Central memory CD8-positive, alpha-beta T cell (primary cell): Measurements from ENCODE around the gene FBXW8.
A peak's percentile ranks its signal among the peaks of the same experiment; 100 is the strongest.

Source experiments
- ATAC-seq: fragments of 150-1000 bp; cut with Tn5 transposase; replicated peaks from 2 replicates; pipeline ENCODE4 v1.10.0; 2022; ENCODE audit warnings: mild to moderate bottlenecking, moderate FRiP score, moderate number of reproducible peaks; ENCODE audit not compliant: poor library complexity, severe bottlenecking; ENCODE audit errors: extremely low read depth
- DNase-seq, 2 donors: peaks; one replicate each; pipeline ENCODE4 v3.0.0; 2021; ENCODE audit warnings: low spot score in 2 of 2
- H3K27ac Mint-ChIP-seq: one replicate; pipeline ENCODE4 v1.8.0; 2022; ENCODE audit warnings: low read depth, mild to moderate bottlenecking, moderate library complexity, mixed read lengths
- H3K27me3 Mint-ChIP-seq: one replicate; pipeline ENCODE4 v1.8.0; 2022; ENCODE audit warnings: mixed read lengths
- H3K36me3 Mint-ChIP-seq: one replicate; pipeline ENCODE4 v1.8.0; 2022; ENCODE audit warnings: mild to moderate bottlenecking, moderate library complexity, mixed read lengths; ENCODE audit not compliant: insufficient read depth
- H3K4me1 Mint-ChIP-seq: one replicate; pipeline ENCODE4 v1.8.0; 2022; ENCODE audit warnings: mixed read lengths
- H3K4me3 Mint-ChIP-seq: one replicate; pipeline ENCODE4 v1.8.0; 2022; ENCODE audit warnings: mild to moderate bottlenecking, moderate library complexity, mixed read lengths
- H3K9me3 Mint-ChIP-seq: one replicate; pipeline ENCODE4 v1.8.0; 2022; ENCODE audit warnings: mixed read lengths

Gene FBXW8

GRCh38 chr12:116919706-116920485 is 9.1 kb downstream of the FBXW8 start:
- H3K36me3 Mint-ChIP-seq = peaks cover 11% of the 10 kb centered on the region
- DNase-seq (no peak), ATAC-seq (no peak)
- H3K9me3 Mint-ChIP-seq = no peaks in the 10 kb centered on the region
- H3K4me3 Mint-ChIP-seq = no peak overlapping the region
- H3K27ac Mint-ChIP-seq = no peak overlapping the region
- H3K4me1 Mint-ChIP-seq = peaks cover 74% of the 10 kb centered on the region
- no peaks in the 10 kb centered on the region for H3K27me3 Mint-ChIP-seq

- Mint-ChIP-seq H3K9me3 (no peaks in the 10 kb centered on the region), H3K4me1 (peaks cover 76% of the 10 kb centered on the region), H3K4me3 (no peak overlapping the region), H3K27me3 (no peaks in the 10 kb centered on the region), H3K36me3 (peaks cover 9% of the 10 kb centered on the region), H3K27ac (no peak overlapping the region)
- ATAC-seq (no peak), DNase-seq (no peak)
These were observed 10.2 kb downstream of the FBXW8 start for GRCh38 chr12:116920939-116921338.

- Mint-ChIP-seq H3K4me1 (peaks cover 74% of the 10 kb centered on the region), H3K4me3 (no peak overlapping the region), H3K9me3 (no peaks in the 10 kb centered on the region), H3K27ac (no peak overlapping the region), H3K36me3 (peaks cover 5% of the 10 kb centered on the region), H3K27me3 (no peaks in the 10 kb centered on the region)
- ATAC-seq = no peak
- DNase-seq = no peak
These were observed 11.6 kb downstream of the FBXW8 start for GRCh38 chr12:116922194-116922897.

GRCh38 chr12:116924558-116925453 is 14.1 kb downstream of the FBXW8 start:
- ATAC-seq (peak; percentile 98), DNase-seq (peak in 1 of 2 donors; percentile 70)
- Mint-ChIP-seq H3K36me3 (peaks cover 9% of the 10 kb centered on the region), H3K9me3 (no peaks in the 10 kb centered on the region), H3K27me3 (no peaks in the 10 kb centered on the region), H3K27ac (peak overlapping the region; percentile 88), H3K4me3 (peak overlapping the region; percentile 74), H3K4me1 (peaks cover 78% of the 10 kb centered on the region)

GRCh38 chr12:116926283-116927243 is 15.8 kb downstream of the FBXW8 start:
- H3K4me1 Mint-ChIP-seq = peaks cover 72% of the 10 kb centered on the region
- ATAC-seq (no peak), DNase-seq (no peak)
- no peak overlapping the region for H3K4me3 Mint-ChIP-seq
- no peaks in the 10 kb centered on the region for H3K9me3 Mint-ChIP-seq
- H3K36me3 Mint-ChIP-seq = peaks cover 11% of the 10 kb centered on the region
- H3K27me3 Mint-ChIP-seq = no peaks in the 10 kb centered on the region
- no peak overlapping the region for H3K27ac Mint-ChIP-seq

- Mint-ChIP-seq H3K4me1 (peaks cover 70% of the 10 kb centered on the region), H3K9me3 (no peaks in the 10 kb centered on the region), H3K4me3 (no peak overlapping the region), H3K36me3 (peaks cover 14% of the 10 kb centered on the region), H3K27me3 (no peaks in the 10 kb centered on the region), H3K27ac (no peak overlapping the region)
- DNase-seq (no peak), ATAC-seq (no peak)
These were observed 16.6 kb downstream of the FBXW8 start for GRCh38 chr12:116927244-116927940.

- peaks cover 17% of the 10 kb centered on the region for H3K36me3 Mint-ChIP-seq
- H3K4me1 Mint-ChIP-seq = peaks cover 64% of the 10 kb centered on the region
- H3K4me3 Mint-ChIP-seq = no peak overlapping the region
- no peak for DNase-seq
- no peaks in the 10 kb centered on the region for H3K9me3 Mint-ChIP-seq
- no peak overlapping the region for H3K27ac Mint-ChIP-seq
- H3K27me3 Mint-ChIP-seq = no peaks in the 10 kb centered on the region
- no peak for ATAC-seq
These were observed 17.8 kb downstream of the FBXW8 start for GRCh38 chr12:116928504-116928903.

- no peak overlapping the region for H3K27ac Mint-ChIP-seq
- peaks cover 12% of the 10 kb centered on the region for H3K36me3 Mint-ChIP-seq
- peaks cover 53% of the 10 kb centered on the region for H3K4me1 Mint-ChIP-seq
- no peaks in the 10 kb centered on the region for H3K9me3 Mint-ChIP-seq
- no peak overlapping the region for H3K4me3 Mint-ChIP-seq
- no peaks in the 10 kb centered on the region for H3K27me3 Mint-ChIP-seq
- DNase-seq (no peak), ATAC-seq (no peak)
These were observed 19.1 kb downstream of the FBXW8 start for GRCh38 chr12:116929885-116930284.

- H3K4me3 Mint-ChIP-seq = no peak overlapping the region
- H3K27me3 Mint-ChIP-seq = no peaks in the 10 kb centered on the region
- H3K9me3 Mint-ChIP-seq = no peaks in the 10 kb centered on the region
- H3K27ac Mint-ChIP-seq = no peak overlapping the region
- peaks cover 37% of the 10 kb centered on the region for H3K4me1 Mint-ChIP-seq
- ATAC-seq (no peak), DNase-seq (no peak)
- peaks cover 17% of the 10 kb centered on the region for H3K36me3 Mint-ChIP-seq
These were observed 20.9 kb downstream of the FBXW8 start for GRCh38 chr12:116931665-116932064.

GRCh38 chr12:116933091-116933490 is 22.3 kb downstream of the FBXW8 start:
- Mint-ChIP-seq H3K4me1 (peaks cover 34% of the 10 kb centered on the region), H3K9me3 (no peaks in the 10 kb centered on the region), H3K27me3 (no peaks in the 10 kb centered on the region), H3K4me3 (no peak overlapping the region), H3K27ac (no peak overlapping the region), H3K36me3 (peaks cover 19% of the 10 kb centered on the region)
- ATAC-seq (no peak), DNase-seq (no peak)

- no peak overlapping the region for H3K27ac Mint-ChIP-seq
- H3K9me3 Mint-ChIP-seq = no peaks in the 10 kb centered on the region
- no peaks in the 10 kb centered on the region for H3K27me3 Mint-ChIP-seq
- peaks cover 17% of the 10 kb centered on the region for H3K36me3 Mint-ChIP-seq
- DNase-seq = no peak
- ATAC-seq = no peak
- no peak overlapping the region for H3K4me3 Mint-ChIP-seq
- peaks cover 30% of the 10 kb centered on the region for H3K4me1 Mint-ChIP-seq
These were observed 22.9 kb downstream of the FBXW8 start for GRCh38 chr12:116933512-116934246.
